Stimulated activated CD4-positive, alpha-beta T cell treated with anti-CD3 and anti-CD28 coated beads, TNF-alpha, amount 100 ng/mL, for 4 hours (primary cell): ENCODE results near the gene MYO16.

Experiments
- DNase-seq, 3 experiments: peaks; one replicate each; pipeline ENCODE4 v3.0.0-alpha.2; 2020; ENCODE audit warnings: low read depth in 3 of 3

Gene MYO16

DNA sequence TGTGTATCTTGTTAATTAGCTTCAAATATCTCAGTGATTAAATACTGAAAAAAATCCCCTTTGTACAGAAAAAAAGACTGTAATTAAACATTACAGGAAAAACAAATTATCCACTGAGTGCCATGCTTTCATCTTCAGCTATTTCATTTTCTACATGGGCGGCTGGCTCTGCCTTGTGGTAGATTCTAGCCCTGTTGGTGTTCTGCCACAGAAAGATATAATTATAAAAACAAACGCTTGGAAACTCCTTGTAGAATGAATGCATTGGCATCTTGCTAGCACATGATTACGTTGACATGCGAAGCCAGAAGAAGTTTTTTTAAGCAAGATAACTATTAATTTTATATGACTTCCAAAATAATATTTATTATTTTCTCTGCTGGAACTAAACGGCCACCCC lies 496.8 kb downstream of the MYO16 start:
- DNase-seq: no peak

- no peak for DNase-seq
Measured at GRCh38 chr13:109126891-109127641, 497.7 kb downstream of the MYO16 start.

DNA sequence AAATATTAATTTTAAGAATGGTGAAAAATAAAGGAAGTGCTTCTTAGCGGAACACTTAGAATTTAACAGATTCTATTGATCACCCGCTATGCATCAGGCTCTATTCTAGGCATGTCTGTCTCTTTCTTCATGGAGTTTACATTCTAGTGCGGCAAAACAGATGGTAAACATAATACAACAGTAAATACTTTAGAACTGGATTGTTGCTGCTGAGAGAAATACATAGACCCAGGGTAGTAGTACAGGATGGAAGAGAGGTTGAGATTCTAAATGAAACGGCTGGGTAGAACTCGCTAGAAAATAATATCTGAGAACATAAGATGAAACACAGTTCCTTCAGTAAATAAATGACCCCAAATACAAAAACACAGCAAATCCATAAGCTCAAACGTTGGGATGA lies 498.7 kb downstream of the MYO16 start:
- DNase-seq: no peak

DNA sequence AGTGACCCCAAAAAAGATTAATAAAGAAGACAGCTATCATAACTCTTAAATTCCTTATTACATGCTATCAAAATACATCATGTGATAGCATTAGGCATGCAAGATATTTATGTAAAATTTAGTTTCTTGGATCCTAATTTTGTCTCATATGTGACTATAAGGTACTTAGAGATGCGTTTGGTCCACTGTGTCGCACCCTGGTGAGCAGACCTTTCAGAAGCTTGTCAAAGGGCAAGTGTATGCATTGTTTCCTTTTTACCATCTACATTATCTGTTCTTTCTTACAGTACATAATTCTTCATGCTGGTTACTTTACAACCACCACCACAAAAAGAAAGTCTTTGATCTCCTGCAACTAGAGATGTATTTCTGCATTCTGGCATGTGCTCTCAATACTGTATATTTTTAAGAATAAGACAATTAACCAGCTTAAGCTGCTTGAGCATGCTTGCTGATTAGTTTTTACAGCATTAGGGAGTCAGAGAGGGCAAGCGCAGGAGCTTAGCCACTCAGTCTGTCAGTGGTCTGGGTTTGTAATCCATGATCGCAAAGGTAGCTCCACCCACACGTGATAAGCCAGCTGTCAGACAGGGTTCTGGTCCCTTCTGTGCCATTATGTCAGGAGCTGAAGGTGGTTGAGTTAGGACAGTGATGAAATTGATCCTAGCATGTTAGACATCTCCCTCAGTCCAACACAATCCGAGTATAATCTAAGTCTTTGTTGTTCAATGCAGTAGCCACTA lies 500.9 kb downstream of the MYO16 start:
- no peak for DNase-seq

- no peak for DNase-seq
Measured at GRCh38 chr13:109131698-109132257, 502.4 kb downstream of the MYO16 start.

DNA sequence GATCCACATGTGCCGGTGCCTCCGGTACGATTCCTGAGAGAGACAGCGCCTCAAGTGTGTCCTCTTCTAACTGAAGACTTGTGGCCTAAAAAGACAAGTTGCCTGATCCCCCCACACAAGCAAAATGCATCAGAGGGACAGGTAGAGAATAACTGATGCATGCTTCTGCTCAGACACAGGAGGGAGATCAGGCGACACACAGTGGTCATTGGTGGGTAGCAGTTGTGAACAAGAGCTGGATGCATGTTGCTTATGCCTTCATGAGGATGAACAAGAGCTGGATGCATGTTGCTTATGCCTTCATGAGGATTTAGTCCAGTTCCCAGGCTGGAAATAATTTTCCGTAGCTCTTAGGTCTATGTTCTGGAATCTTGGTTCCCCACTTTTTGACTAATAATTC lies 505.6 kb downstream of the MYO16 start:
- no peak for DNase-seq

GRCh38 chr13:109136873-109137272 lies 507.5 kb downstream of the MYO16 start:
- no peak for DNase-seq

DNA sequence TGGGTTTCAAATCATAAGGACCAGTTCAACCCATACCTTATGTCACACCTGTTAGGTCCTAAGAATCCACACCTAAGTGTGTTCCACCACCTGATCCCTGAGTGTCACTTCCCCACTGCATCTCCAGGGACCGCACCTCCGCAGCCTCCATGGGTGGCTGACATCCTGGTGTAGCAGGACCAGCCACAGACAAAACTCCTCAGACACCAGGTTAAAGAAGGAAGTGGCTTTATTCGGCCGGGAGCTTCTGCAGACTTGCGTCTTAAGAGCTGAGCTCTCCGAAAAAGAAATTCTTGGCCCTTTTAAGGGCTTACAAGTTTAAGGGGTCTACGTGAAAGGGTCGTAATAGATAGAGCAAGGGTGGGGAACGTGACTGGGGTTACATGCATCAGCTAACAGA lies 509.9 kb downstream of the MYO16 start:
- no peak for DNase-seq

- no peak for DNase-seq
Measured at GRCh38 chr13:109140054-109140453, 510.6 kb downstream of the MYO16 start.

GRCh38 chr13:109140479-109141349 lies 511.3 kb downstream of the MYO16 start:
- no peak for DNase-seq

DNA sequence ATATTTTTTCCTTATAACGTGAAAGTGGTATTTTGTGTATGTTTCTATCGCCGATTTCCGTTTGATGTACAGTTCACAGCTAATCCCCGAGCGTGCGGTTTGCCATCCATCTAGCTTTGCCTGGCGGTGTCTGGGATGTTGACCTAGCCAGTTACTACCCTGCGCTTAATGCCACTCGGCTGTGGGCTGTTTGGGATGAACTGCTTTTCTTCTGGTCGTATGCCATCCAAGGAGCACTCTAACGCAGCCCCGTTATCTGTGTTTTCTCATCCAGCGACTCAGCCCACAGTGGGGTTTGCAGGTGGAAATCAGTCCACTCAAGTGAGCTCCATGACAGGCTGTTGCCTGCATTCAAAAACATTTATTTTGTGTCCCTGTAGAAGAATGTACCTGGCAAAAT lies 512.3 kb downstream of the MYO16 start:
- no peak for DNase-seq

- DNase-seq: no peak
Measured at GRCh38 chr13:109144693-109145437, 515.5 kb downstream of the MYO16 start.

GRCh38 chr13:109145631-109146030 lies 516.2 kb downstream of the MYO16 start:
- no peak for DNase-seq

DNA sequence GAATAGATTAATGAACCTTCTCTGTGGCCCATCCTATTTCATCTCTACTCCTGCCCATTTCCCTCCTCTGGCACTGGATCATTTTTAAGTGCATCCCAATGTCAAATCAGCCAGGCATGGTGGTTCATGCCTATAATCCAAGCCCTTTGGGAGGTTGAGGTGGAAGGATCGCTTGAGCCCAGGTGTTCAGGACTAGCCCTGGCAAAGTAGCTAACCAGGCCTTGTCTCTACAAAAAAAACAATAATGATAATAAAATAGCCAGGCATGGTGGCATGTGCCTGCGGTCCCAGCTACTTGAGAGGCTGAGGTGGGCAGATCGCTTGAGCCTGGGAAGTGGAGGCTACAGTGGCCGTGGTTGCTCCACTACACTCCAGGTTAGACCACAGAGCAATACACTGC lies 517.0 kb downstream of the MYO16 start:
- no peak for DNase-seq

- DNase-seq: no peak
Measured at GRCh38 chr13:109146912-109147647, 517.7 kb downstream of the MYO16 start.

DNA sequence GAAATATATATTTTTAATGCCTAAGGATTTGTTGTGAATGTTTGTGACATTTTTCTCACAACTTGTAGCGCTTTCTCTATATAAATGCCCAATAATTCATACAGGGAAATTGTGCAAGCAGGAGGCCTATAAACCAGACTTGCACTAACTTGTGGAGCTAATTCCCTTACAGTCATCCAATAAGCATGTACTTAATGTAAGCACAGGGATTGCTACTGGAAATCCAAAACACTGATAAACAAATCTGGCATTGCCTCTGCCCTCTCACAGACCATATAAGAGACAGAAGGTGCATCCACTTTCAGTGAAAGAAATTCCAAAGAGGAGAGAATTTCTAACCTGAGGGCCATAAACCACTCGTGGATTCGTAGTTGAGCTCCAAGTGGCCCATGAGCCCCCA lies 518.8 kb downstream of the MYO16 start:
- DNase-seq: no peak

DNA sequence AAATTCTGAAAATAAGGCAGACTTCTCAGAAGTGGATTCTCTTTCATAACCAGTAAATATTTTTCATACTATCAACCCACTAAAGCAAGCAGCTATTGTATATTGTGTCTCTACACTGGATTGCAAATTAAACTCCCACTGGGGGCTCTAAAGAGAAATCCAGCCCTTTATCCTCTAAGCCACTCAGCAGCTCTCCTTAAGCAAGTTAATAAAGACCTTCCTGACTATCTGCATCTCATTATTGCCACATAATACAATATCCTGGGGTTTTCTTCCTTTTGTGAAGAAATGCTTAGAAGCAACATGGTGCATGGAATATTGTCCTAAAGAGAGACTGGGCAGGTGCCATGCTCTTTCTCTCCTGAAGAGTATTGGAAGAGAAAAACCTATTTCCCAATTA lies 521.3 kb downstream of the MYO16 start:
- DNase-seq: no peak

GRCh38 chr13:109151255-109151654 lies 521.8 kb downstream of the MYO16 start:
- DNase-seq: no peak

- no peak for DNase-seq
Measured at GRCh38 chr13:109151696-109152095, 522.3 kb downstream of the MYO16 start.

DNA sequence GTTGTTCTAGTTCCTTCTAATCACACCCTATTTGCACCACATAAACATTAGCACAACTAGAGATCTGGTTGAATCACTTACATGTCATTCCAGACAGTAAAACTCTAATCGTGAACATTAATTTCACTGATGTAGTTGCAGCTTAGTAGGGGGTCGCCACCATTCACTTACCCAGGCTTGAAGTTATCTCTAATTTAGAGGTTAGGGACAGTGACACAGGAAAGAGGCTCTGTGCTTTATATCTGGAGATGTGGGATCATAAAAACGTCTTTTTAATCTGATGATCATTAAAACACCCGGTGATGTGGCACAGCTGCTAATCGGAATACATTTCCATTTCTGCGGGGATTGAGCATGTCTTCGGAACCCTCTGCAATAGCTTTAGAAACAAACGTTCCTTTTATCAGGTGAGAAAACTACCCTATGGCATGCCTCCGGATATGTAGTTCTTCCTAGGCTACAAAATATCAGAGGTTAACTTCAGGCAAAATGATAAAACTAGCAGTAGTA lies 523.0 kb downstream of the MYO16 start:
- no peak for DNase-seq
